GM23248 (cell line): Measurements from ENCODE around the gene ADISSP. TPM values are rescaled to one million over a fixed set of nuclear protein-coding genes. Genes with fewer than 3 reads are reported as not detected.

Experiments used
- DNase-seq: peaks from one replicate; pipeline ENCODE4 v3.0.0-alpha.2; 2015
- H2AFZ ChIP-seq: fragments of 200-600 bp; sonication (generic); 2 replicates; pipeline ENCODE4 v1.6.1; 2016; ENCODE audit warnings: antibody characterized with exemption
- H3F3A ChIP-seq: fragments of 200-600 bp; sonication (generic); 2 replicates; pipeline ENCODE4 v1.6.1; 2016; ENCODE audit warnings: mild to moderate bottlenecking, antibody characterized with exemption, mixed run types; ENCODE audit not compliant: insufficient read depth
- H3K27ac ChIP-seq: fragments of 200-600 bp; sonication (generic); 2 replicates; pipeline ENCODE4 v1.5.1; 2016; ENCODE audit warnings: mild to moderate bottlenecking
- H3K27me3 ChIP-seq: fragments of 200-600 bp; sonication (generic); replicated peaks from 2 replicates; pipeline ENCODE4 v1.6.1; 2016; ENCODE audit warnings: mild to moderate bottlenecking; ENCODE audit not compliant: insufficient read depth
- H3K36me3 ChIP-seq: fragments of 200-600 bp; sonication (generic); 2 replicates; pipeline ENCODE4 v1.6.1; 2016; ENCODE audit warnings: low read depth, mild to moderate bottlenecking
- H3K4me1 ChIP-seq: fragments of 200-600 bp; sonication (generic); 2 replicates; pipeline ENCODE4 v1.6.1; 2016; ENCODE audit warnings: mild to moderate bottlenecking; ENCODE audit not compliant: insufficient read depth
- H3K4me2 ChIP-seq: fragments of 200-600 bp; sonication (generic); one replicate; pipeline ENCODE4 v1.6.1; 2016; ENCODE audit warnings: mild to moderate bottlenecking; ENCODE audit not compliant: unreplicated experiment
- H3K4me3 ChIP-seq: fragments of 200-600 bp; sonication (generic); 2 replicates; pipeline ENCODE4 v1.5.1; 2016; ENCODE audit warnings: mild to moderate bottlenecking
- H3K79me2 ChIP-seq: fragments of 200-600 bp; sonication (generic); 2 replicates; pipeline ENCODE4 v1.6.1; 2016; ENCODE audit warnings: mild to moderate bottlenecking; ENCODE audit not compliant: insufficient read depth
- H3K9ac ChIP-seq: fragments of 200-600 bp; sonication (generic); 2 replicates; pipeline ENCODE4 v1.6.1; 2016; ENCODE audit warnings: mild to moderate bottlenecking
- H3K9me2 ChIP-seq: fragments of 200-600 bp; sonication (generic); 2 replicates; pipeline ENCODE4 v1.6.1; 2016; ENCODE audit warnings: mixed run types, mild to moderate bottlenecking, moderate library complexity; ENCODE audit not compliant: insufficient read depth
- H3K9me3 ChIP-seq: fragments of 200-600 bp; sonication (generic); one replicate; pipeline ENCODE4 v1.6.1; 2017; ENCODE audit warnings: low read depth
- H4K20me1 ChIP-seq: fragments of 200-600 bp; sonication (generic); 2 replicates; pipeline ENCODE4 v1.6.0; 2016; ENCODE audit not compliant: insufficient read depth
- EZH2 ChIP-seq: fragments of 200-600 bp; sonication (generic); IDR thresholded peaks from 2 replicates; pipeline ENCODE4 v1.6.1; 2018; ENCODE audit warnings: antibody characterized with exemption, mild to moderate bottlenecking; ENCODE audit not compliant: insufficient read depth, poor library complexity, severe bottlenecking
- EZH2phosphoT487 ChIP-seq: fragments of 200-600 bp; sonication (generic); IDR thresholded peaks from 2 replicates; pipeline ENCODE4 v1.6.1; 2018; ENCODE audit warnings: antibody characterized with exemption, moderate library complexity, mild to moderate bottlenecking, low read depth; ENCODE audit not compliant: insufficient read depth
- WGBS, 2 experiments: methylation state at CpG; one replicate each; pipeline ENCODE4 v1.1.6; 2015 to 2017; ENCODE audit warnings: low lambda C conversion rate in 2 of 2, low coverage in 1 of 2; ENCODE audit errors: missing lambda C conversion rate in 2 of 2; 5-methylcytosine and 5-hydroxymethylcytosine counted together
- in situ Hi-C: fragments of 300-500 bp; cut with MboI; formaldehyde crosslinking; loops from 2 replicates; pipeline ENCODE4 v1.15.0; 2020
- polyA plus RNA-seq: library from polyadenylated mRNA; unstranded; fragments of >200 nt; fragmentation: Nextera tagmentation; extraction: Ambion mirVana; gene quantifications from 2 replicates; pipeline ENCODE4 v1.2.1, GENCODE V29; 2016
- total RNA-seq: library from RNA; depleted of rRNA; stranded (reverse); fragments of >200 nt; shearing (Covaris generic); gene quantifications from 2 replicates; pipeline ENCODE4 v1.2.3, GENCODE V29; 2014

ADISSP gene
- total and polyA plus RNA-seq, 2 experiments from 2014 or later: 44.9 to 65.4 TPM

GRCh38 chr20:3785240-3786125, 17.9 kb upstream of the ADISSP start:
- in situ Hi-C loops: no loop called here
- Histone ChIP-seq H3K4me2 (peak overlapping the region; percentile 79), H3K79me2 (peaks cover 38% of the 10 kb centered on the region), H3K27me3 (no peaks in the 10 kb centered on the region), H4K20me1 (no peaks in the 10 kb centered on the region; the same call in 1 of the 2 replicates), H3K4me3 (peak overlapping the region; percentile 83), H3K9ac (peak overlapping the region; percentile 75), H2AFZ (no peak overlapping the region), H3K9me3 (no peaks in the 10 kb centered on the region), H3K9me2 (no peaks in the 10 kb centered on the region), H3K4me1 (peaks cover 18% of the 10 kb centered on the region), H3F3A (peaks cover 24% of the 10 kb centered on the region), H3K27ac (peak overlapping the region; percentile 54), H3K36me3 (no peaks in the 10 kb centered on the region; the same call in 1 of the 2 replicates)
- 6 to 7% methylated on average over 64 to 65 of the region's 79 CpGs for WGBS, 2 experiments
- DNase-seq: peak; percentile 61
- no peak for TF ChIP-seq EZH2phosphoT487
- no peak for TF ChIP-seq EZH2

GRCh38 chr20:3784863-3785239, 17.3 kb upstream of the ADISSP start:
- H3K9me3 ChIP-seq: no peaks in the 10 kb centered on the region
- H3K27ac ChIP-seq: peak overlapping the region; percentile 11; the same call in 1 of the 2 replicates
- H3K4me2 ChIP-seq: peak overlapping the region; percentile 79
- H2AFZ ChIP-seq: no peak overlapping the region
- H4K20me1 ChIP-seq: no peaks in the 10 kb centered on the region; the same call in 1 of the 2 replicates
- in situ Hi-C loops: no loop called here
- H3K9ac ChIP-seq: peak overlapping the region; percentile 75
- no peak for TF ChIP-seq EZH2
- no peaks in the 10 kb centered on the region for H3K9me2 ChIP-seq
- DNase-seq: no peak
- H3K36me3 ChIP-seq: no peaks in the 10 kb centered on the region; the same call in 1 of the 2 replicates
- peaks cover 18% of the 10 kb centered on the region for H3K4me1 ChIP-seq
- 39 to 44% methylated on average over 6 of the region's 6 CpGs for WGBS, 2 experiments
- H3K4me3 ChIP-seq: peak overlapping the region; percentile 83
- H3K79me2 ChIP-seq: peaks cover 38% of the 10 kb centered on the region
- H3K27me3 ChIP-seq: no peaks in the 10 kb centered on the region
- peaks cover 26% of the 10 kb centered on the region for H3F3A ChIP-seq

- no peaks in the 10 kb centered on the region for H3K27me3 ChIP-seq
- H3K27ac ChIP-seq: no peak overlapping the region
- no peaks in the 10 kb centered on the region; the same call in 1 of the 2 replicates for H3K36me3 ChIP-seq
- H3K9me2 ChIP-seq: no peaks in the 10 kb centered on the region
- peaks cover 26% of the 10 kb centered on the region for H3F3A ChIP-seq
- no peaks in the 10 kb centered on the region for H3K9me3 ChIP-seq
- in situ Hi-C loops: no loop called here
- peak; percentile 44 for DNase-seq
- WGBS, 2 experiments: 73 to 75% methylated on average over 14 to 17 of the region's 17 CpGs
- H3K79me2 ChIP-seq: peaks cover 38% of the 10 kb centered on the region
- H3K4me1 ChIP-seq: peaks cover 18% of the 10 kb centered on the region
- TF ChIP-seq EZH2phosphoT487: no peak
- no peak for TF ChIP-seq EZH2
- peak overlapping the region; percentile 79 for H3K4me2 ChIP-seq
- H3K4me3 ChIP-seq: peak overlapping the region; percentile 83
- no peaks in the 10 kb centered on the region; the same call in 1 of the 2 replicates for H4K20me1 ChIP-seq
- peak overlapping the region; percentile 75 for H3K9ac ChIP-seq
- no peak overlapping the region for H2AFZ ChIP-seq
Measured at GRCh38 chr20:3784216-3784853, 16.8 kb upstream of the ADISSP start.

GRCh38 chr20:3783511-3784195, 16.1 kb upstream of the ADISSP start:
- Histone ChIP-seq H3K9me2 (no peaks in the 10 kb centered on the region), H3K9me3 (no peaks in the 10 kb centered on the region), H3K79me2 (peaks cover 38% of the 10 kb centered on the region), H3K27me3 (no peaks in the 10 kb centered on the region), H3K4me1 (peaks cover 18% of the 10 kb centered on the region), H3K27ac (no peak overlapping the region), H2AFZ (no peak overlapping the region), H4K20me1 (no peaks in the 10 kb centered on the region; the same call in 1 of the 2 replicates), H3K4me3 (peak overlapping the region; percentile 83), H3K4me2 (peak overlapping the region; percentile 79), H3K9ac (peak overlapping the region; percentile 75), H3K36me3 (no peaks in the 10 kb centered on the region; the same call in 1 of the 2 replicates), H3F3A (peaks cover 26% of the 10 kb centered on the region)
- WGBS, 2 experiments: 53 to 59% methylated on average over 10 of the region's 10 CpGs
- in situ Hi-C loops: no loop called here
- TF ChIP-seq EZH2 (no peak), EZH2phosphoT487 (no peak)
- DNase-seq: no peak
